UCSD-AML1 (cell line): ENCODE data around the gene NT5C3A.
A peak's percentile ranks its signal among the peaks of the same experiment; 100 is the strongest.

Source experiments
- DNase-seq: peaks from one replicate; lab custom pipeline; 2025; ENCODE audit not compliant: unreplicated experiment; lab: John Stamatoyannopoulos, UW

The NT5C3A gene

DNA sequence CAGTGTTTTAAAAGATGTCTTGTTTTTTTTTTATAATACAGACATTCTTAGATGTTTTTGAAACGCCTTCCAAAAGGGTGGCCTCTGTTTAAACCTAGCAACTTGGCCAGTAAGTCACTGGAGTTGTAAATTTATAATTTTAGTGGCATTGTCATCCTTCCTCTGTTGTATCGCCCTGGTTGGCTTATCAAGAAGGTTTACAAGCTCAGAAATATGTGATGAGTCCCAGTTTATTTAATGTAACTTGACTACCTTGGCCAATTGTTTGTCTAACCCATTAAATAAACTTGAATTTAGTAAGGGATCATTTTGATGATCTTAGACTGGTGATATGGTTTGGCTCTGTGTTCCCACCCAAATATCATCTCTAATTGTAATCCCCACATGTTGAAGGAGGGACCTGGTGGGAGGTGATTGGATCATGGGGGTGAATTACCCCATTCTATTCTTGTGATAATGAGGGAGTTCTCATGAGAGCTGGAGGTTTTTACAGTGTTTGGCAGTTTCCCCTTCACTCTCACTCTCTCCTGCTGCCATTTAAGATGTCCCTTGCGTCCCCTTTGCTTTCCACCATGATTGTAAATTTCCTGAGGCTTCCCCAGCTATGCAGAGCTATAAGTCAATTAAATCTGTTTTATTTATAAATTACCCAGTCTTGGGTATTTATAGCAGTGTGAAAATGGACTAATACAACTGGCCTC, 13.4 kb upstream of the NT5C3A start:
- no peak for DNase-seq

DNA sequence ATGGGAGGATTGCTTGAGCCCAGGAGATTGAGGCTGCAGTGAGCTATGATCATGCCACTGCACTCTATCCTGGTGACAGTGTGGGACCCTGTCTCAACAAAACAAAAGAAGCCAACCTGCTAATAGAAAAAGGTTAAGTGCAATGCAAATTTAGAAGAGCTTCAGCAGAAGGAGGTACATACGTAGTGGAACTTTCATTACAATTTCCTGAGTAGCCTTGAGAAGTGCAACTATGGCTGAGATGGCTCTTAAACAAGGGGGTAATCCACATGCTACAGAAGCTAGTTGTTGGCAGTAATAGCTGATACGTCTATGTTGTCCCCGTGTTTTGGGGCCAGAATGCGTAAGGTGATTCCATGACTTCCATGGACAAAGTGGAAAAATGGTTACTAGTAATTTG, 10.7 kb upstream of the NT5C3A start:
- DNase-seq: no peak

DNA sequence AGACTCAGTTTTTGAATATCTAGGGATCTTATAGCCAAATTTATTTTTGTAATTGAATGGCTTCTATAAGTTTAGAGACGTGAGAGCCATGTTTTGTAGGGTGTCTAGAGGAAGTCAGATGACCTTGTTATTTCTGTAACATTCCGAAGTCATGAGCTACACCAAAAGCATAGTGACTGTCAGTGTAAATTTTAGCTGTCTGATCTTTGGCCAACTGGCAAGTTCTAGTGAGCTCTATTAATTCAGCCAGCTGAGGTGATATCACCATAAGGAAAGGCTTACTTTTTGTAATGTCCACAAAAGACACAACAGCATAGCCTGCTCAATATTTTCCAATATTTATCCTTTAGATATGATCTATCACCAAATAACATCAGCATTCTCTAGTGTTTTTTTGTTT, 9.9 kb upstream of the NT5C3A start:
- DNase-seq: no peak

DNA sequence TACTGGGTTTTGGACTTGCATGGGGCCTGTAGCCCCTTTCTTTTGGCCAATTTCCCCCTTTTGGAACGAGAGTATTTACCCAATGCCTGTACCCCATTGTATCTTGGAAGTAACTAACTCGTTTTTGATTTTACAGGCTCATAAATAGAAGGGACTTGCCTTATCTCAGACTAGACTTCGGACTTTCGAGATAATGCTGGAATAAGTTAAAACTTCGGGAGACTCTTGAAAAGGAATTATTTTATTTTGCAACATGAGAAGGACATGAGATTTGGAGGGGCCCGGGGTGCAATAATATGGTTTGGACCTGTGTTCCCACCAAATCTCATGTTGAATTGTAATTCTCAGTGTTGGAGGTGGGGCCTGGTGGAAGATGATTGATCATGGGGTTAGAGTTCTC, 8.3 kb upstream of the NT5C3A start:
- no peak for DNase-seq

DNA sequence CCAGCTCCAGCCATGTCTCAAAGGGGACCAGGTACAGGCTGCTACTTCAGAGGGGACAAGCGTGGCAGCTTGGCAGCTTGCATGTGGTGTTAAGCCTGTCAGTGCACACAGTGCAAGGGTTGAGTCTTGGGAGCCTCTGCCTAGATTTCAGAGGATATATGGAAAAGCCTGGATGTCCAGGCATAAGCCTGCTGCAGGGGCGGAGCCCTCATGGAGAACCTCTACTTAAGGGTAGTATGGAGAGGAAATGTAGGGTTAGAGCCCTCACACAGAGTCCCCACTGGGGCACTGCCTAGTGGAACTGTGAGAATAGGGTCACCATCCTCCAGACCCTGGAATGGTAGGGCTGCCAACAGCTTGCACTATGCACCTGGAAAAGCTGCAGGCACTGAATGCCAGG, 7.7 kb upstream of the NT5C3A start:
- no peak for DNase-seq

DNA sequence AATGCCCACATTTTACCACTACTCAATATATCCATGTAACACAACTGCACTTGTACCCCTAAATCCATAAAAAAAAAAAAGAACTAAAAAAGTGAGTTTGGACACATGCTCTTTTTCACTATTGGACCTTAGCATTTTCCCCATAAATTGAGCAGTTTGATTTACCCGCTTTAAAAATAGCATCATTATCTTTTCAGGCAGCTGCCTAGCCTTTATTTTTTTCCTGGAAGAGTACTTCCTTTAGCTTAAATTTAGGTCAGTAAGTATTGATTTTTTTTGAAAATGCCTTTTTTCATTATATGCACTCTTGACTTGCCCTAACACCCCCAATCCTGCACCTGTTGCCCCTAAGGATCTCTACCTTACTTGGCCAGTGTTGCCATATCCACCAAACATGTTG, 5.3 kb upstream of the NT5C3A start:
- DNase-seq: no peak

DNA sequence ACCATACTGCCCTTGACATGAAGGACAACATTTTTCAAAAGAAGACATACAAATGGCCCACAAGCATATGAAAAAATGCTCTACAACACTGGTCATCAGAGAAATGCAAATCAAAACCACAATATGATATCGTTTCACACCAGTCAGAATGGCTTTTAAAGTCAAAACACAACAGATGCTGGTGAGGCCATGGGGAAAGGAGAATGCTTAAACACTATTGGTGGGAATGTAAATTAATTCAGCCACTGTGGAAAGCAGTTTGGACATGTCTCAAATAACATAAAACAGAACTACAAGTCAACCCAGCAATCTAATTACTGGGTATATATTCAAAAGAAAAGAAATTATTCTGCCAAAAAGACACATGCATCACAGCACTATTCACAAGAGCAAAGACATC, 4.2 kb upstream of the NT5C3A start:
- no peak for DNase-seq

DNA sequence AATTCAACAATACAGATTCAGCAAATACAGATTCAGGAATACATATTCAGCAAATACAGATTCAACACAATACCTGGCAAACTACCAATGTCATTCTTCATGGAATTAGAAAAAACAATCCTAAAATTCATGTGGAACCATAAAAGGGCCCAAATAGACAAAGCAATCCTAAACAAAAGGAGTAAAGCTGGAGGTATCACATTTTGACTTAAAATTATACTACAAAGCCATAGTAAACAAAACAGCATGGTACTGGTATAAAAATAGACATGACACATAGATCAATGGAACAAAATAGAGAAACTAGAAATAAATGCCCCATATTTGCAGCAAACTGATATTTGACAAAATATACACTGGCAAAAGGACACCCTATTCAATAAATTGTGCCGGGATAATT, 3.4 kb upstream of the NT5C3A start:
- no peak for DNase-seq

DNA sequence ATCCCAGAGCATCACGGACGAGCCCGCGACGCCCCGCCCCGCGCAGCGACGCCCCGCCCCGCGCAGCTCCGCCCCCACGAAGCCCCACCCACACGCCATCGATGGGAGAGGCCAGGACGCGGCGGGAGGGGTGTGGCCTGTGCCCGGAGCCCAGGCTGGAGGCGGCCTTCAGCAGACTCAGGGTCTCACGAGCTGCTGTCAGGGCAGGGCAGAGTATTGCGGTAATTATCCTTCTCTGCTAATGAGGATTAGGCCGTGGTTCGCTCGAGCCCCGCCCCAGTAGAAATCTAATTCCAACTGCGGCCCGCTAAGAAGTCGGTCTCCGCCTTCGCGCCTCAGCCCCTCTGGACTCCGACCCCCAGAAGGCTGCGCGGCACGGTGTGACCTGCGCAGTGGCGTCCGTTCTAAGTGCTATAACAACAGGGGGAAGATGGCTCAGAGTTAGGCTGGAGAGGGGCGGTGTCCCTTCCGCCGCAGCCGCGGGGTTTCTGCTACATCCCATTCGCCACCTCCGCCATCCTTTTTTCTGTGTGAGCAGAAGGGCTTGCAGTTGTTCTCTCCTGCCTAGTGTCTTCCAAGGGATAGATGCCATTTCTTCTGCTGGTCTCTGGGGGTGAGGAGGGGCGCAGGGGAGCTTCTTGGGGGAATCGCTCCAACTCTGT, 337 bp upstream of the NT5C3A start:
- peak; percentile 89 for DNase-seq

DNA sequence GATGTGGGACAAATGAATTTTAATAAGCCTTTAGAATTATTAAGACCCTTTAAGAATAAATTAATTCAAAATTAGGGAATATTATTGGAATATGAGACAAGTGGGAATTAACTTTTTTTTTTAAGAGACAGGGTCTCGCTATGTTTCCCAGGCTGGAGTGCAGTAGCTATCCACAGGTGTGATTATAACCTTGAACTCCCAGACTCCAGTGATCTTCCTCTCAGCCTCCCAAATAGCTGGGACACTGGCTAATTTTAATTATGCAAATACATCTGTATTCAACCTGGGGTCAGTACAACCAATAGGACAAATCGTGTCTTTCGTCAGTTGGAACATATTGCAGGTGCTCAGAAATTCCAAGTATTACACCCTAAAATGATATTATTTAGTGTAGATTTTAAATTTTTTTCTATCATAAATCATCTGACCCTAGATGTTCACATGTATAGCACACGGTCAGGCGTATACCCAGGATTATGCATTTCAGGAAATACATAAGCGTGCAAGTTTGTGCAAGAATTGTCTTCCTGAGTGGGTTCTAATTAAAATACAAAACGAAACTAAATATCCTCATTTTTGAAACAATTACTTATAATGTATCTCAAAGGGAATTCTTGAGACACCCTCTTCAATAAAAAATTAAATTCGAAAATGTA, 1.2 kb downstream of the NT5C3A start:
- no peak for DNase-seq

DNA sequence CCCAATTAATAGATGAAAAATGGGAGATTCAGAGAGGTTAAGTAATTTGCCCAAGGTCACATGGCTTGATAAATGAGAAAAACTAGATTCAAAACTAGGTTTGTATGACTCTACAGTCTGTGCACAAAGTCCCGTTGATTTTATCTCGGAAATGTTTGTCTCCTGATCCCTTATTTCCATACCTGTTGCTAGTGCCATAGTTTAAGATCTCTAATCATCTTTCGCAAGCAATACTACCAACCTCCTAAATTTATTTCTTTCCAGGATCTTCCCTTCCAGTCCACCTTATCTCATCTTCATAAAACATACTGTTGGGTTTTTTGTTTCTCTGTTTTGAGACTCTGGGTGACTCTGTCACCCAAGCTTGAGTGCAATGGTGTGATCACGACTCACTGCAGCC, 2.9 kb downstream of the NT5C3A start:
- no peak for DNase-seq

DNA sequence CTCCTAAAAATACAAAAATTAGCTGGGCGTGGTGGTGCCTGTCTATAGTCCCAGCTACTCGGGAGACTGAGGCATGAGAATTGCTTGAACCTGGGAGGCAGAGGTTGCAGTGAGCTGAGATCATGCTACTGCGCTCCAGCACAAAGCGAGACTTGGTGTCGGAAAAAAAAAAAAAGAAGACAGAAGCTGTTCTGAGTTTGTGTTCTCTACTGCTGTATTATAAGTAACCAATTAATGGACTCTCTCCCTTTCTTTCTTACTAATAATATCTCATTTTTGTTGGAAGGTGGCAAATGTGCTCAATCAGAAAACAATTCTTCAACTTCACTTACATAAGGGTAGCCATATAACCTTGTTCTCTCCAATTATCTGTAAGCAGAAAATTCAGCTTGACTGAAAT, 7.4 kb downstream of the NT5C3A start:
- DNase-seq: no peak

DNA sequence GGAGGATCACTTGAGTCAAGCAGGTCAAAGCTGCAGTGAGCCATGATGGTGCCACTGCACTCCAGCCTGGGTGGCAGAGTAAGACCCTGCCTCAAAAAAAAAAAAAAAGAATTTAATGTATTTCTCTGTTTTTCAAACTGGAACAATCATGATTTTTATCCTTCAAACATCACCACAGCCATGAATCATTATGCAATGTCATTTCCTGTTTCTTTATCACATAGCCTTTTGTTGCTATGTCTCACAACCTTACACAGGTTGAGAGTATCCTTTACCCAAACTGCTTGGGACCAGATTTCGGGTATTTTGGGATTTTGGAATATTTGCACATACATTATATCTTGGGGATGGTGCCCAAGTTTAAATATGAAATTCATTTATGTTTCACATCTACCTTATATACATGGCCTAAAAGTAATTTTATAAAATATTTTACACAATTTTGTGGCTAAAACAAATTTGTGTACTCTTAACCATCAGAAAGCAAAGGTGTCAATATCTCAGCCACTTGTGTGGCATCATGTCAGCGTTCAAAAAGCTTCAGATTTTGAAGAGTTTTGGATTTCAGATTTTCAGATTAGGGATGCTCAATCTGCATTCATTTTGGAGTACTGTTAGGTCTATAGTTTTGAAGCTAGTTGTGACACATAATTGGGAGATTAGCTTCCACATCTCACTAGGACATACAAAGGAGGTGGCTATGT, 8.2 kb downstream of the NT5C3A start:
- no peak for DNase-seq

DNA sequence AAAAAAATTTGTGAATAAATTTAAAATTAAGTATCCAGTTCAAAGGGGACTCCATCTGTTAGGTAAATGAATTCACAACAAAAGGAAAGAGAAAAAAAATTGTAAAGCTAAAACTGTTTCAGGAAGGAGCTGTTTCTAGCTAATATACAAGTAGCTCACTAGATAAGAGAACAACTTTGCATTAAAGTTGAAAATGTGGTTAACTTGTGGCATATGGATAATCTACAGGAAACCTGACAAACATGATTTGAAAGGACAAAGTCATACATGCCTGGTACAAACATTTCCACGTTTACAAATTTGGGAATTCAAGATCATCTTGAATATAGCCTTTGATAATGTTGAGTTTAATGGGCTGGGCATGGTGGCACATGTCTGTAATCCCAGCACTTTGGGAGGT, 8.9 kb downstream of the NT5C3A start:
- no peak for DNase-seq

DNA sequence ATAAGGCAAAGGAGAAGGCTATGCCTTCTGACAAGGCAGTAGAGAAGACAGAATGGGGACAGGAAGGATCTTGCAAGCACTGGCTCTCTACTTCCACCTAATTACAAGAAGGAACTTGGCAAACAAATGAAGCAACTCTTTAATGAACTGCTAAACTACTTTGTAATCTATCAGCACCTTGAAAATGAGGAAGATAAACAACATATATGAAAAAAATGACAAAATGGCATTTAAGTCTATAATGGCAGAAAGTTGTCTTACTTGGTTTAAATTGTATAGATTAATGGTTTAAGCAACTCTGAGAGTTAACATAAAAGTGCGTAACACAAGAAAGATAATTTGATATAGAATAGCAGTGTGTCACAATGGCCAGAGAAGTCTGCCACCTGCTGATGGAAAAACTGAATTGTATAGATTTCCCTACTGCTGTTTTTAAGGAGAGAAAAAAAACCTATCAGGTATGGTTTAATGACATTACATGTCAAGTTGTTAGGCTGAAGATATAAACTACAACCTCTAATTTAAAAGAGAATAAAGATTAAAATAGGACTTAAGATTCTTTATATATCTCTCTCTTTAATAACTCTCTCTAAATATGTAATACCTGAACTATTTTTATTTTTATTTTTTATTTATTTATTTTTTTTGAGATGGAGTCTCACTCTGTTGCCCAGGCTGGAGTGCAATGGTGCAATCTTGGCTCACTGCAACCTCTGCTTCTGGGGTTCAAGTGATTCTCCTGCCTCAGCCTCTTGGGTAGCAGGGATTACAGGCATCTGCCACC, 11.8 kb downstream of the NT5C3A start:
- no peak for DNase-seq

DNA sequence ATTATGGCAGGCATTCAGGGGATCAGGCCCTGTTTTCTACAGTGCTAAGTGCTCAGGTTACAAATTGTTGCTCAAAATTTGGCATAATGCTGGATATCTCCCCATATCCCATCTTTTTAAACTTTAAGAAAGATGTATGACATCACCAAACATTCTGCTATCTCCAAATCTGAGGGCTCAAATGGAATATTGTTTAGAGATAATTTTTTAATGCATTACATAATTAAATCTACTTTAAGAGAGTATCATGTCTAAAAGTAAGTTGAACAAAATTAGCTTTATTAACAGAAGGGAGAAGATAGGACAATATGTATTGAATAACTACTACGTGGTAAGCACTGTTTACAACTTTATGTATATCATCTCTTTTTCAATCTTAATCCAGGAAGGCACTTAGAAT, 13.9 kb downstream of the NT5C3A start:
- no peak for DNase-seq

DNA sequence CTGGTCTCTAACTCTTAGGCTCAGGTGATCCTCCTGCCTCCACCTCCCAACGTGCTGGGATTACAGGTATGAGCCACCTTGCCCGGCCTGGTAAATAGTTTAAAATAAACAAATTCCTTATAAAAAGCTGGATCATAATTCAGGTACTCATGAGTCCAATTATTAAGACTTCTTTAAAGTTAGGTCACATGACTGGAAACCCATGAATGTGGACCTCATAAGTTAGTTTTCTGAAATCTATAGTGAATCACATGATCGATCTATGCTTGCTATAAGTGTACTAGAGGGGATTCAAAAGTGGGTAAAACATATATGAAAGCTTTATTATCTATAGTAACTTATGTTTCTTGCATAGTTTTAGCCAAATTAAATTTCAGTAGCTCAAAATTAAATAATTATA, 14.3 kb downstream of the NT5C3A start:
- DNase-seq: no peak

DNA sequence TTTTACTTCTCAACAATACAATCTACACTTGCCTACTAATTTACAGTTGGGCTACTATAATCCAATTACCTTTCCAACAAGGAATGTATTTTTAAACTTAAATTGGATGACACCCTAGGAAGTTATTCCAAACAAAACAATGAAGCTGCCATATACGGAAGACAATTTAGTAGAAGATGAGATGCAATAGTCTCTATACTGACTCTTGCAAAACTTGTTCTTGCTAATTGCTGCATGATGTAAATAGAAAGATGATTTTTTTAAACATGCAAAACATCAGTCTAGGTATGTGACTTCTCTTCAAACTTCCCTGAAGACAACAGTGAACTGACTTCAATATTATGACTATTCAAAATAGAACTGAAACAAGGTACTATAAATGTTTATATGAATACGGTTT, 17.6 kb downstream of the NT5C3A start:
- DNase-seq: no peak

DNA sequence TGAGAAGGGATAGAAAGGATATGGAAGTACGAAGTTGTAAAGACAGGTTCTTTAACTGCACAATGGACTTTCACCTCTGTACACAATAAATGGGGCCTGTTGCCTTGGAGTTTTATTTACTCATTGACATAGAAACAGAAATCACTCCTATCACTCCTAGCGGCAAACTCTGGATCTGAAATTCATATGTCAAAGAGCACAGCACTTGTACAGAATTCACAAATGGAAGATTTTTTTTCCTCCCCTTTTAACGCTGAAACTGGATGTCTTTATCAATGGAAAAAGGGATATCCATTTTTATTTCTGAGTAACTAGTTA, 18.2 kb downstream of the NT5C3A start:
- DNase-seq: no peak

DNA sequence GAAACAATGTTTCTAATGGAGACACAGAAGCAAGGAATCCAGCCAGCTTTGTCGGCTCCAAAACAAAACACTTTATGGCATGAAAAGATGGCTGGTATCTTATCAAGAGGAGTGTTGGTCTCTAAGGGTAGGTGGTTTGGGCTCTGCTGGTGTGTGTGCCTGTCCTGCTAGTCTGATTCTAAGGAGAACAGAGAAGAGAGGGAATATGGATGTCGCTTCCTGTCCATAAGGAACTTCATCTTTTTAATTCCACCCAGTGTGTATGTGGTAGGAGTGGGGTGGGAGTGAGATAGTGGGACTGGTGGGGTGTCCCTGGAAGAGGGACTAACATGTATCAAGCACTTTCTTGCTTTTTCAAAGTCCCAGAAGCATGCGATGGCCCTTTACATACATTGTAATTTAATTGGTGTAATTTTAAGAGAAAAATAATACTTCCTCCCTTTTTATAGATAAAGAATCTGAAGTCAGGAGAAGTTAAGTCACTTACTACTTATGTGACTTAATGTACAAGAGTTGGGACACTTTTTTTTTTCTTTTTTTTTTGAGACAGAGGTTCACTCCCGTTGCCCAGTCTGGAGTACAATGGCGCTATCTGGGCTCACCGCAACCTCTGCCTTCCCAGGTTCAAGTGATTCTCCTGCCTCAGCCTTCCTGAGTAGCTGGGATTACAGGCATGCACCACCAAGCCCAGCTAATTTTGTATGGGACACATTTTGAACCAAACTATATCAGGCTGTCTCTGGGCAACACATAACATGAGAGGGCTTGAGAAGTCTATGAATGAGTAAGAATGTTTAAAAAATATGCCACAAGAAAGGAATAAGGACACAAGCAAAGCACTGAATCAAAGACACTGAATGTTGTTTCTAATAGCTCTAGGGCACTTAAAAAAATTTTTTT, 18.8 kb downstream of the NT5C3A start:
- no peak for DNase-seq
